Naive thymus-derived CD4-positive, alpha-beta T cell (primary cell): ENCODE results near the gene EBF3. TPM values are rescaled to one million over a fixed set of nuclear protein-coding genes. Genes with fewer than 3 reads are reported as not detected.

ENCODE experiments used
- ATAC-seq: fragments of 150-1000 bp; cut with Tn5 transposase; 2 replicates; pipeline ENCODE4 v1.10.0; 2021; ENCODE audit warnings: mild to moderate bottlenecking, moderate library complexity
- CTCF ChIA-PET: fragments of 350-600 bp; sonication (Branson Sonifier 250); formaldehyde crosslinking; loops from one replicate; lab custom pipeline; 2021; ENCODE audit warnings: antibody characterized with exemption; lab: Charles Lee
- POLR2A ChIA-PET: fragments of 350-600 bp; sonication (Branson Sonifier 250); formaldehyde crosslinking; loops from one replicate; lab custom pipeline; 2021; ENCODE audit warnings: antibody characterized with exemption, inconsistent platforms; lab: Charles Lee
- DNase-seq, 9 donors: peaks; one replicate each; pipeline versions ENCODE4 v3.0.0 to v3.0.0-alpha.2; 2020 to 2022; ENCODE audit warnings: mixed read lengths in 1 of 9
- H3K27ac ChIP-seq: one replicate; pipeline ENCODE4 v1.7.0; 2013; ENCODE audit warnings: mild to moderate bottlenecking, low read depth, low read length, moderate library complexity
- H3K27me3 ChIP-seq, 2 donors: one replicate each; pipeline ENCODE4 v1.7.0; 2013; ENCODE audit warnings: low read length in 2 of 2, mild to moderate bottlenecking in 2 of 2, moderate library complexity in 2 of 2; ENCODE audit not compliant: control insufficient read depth in 2 of 2, insufficient read depth in 2 of 2
- H3K36me3 ChIP-seq, 3 experiments: 1 replicate in 2 of 3; 2 replicates in 1 of 3; pipeline ENCODE4 v1.7.0; 2013; ENCODE audit warnings: low read length in 3 of 3, mild to moderate bottlenecking in 3 of 3, moderate library complexity in 1 of 3; ENCODE audit not compliant: insufficient read depth in 3 of 3, control insufficient read depth in 2 of 3
- H3K4me1 ChIP-seq, 2 donors: one replicate each; pipeline ENCODE4 v1.7.0; 2013; ENCODE audit warnings: low read length in 2 of 2, mild to moderate bottlenecking in 2 of 2, moderate library complexity in 1 of 2; ENCODE audit not compliant: control insufficient read depth in 2 of 2, insufficient read depth in 2 of 2
- H3K4me3 ChIP-seq: 2 replicates; pipeline ENCODE4 v1.7.0; 2013; ENCODE audit warnings: mild to moderate bottlenecking, low read length
- H3K9me3 ChIP-seq, 3 experiments: 1 replicate in 2 of 3; 2 replicates in 1 of 3; pipeline ENCODE4 v1.7.0; 2013; ENCODE audit warnings: low read length in 3 of 3; ENCODE audit not compliant: control insufficient read depth in 2 of 3
- H3K27ac Mint-ChIP-seq, 9 donors: one replicate each; pipeline ENCODE4 v1.8.0; 2020 to 2022; ENCODE audit warnings: mixed read lengths in 9 of 9, mild to moderate bottlenecking in 8 of 9, moderate library complexity in 5 of 9, inconsistent platforms in 2 of 9
- H3K27me3 Mint-ChIP-seq, 5 donors: one replicate each; pipeline ENCODE4 v1.8.0; 2021 to 2022; ENCODE audit warnings: mixed read lengths in 5 of 5, mild to moderate bottlenecking in 1 of 5
- H3K36me3 Mint-ChIP-seq, 5 donors: one replicate each; pipeline ENCODE4 v1.8.0; 2020 to 2022; ENCODE audit warnings: mixed read lengths in 5 of 5, mild to moderate bottlenecking in 3 of 5, inconsistent platforms in 1 of 5
- H3K4me1 Mint-ChIP-seq, 7 donors: one replicate each; pipeline ENCODE4 v1.8.0; 2020 to 2022; ENCODE audit warnings: mixed read lengths in 7 of 7, mild to moderate bottlenecking in 3 of 7, inconsistent platforms in 1 of 7
- H3K4me3 Mint-ChIP-seq, 10 donors: one replicate each; pipeline ENCODE4 v1.8.0; 2020 to 2022; ENCODE audit warnings: mild to moderate bottlenecking in 10 of 10, mixed read lengths in 10 of 10, moderate library complexity in 6 of 10, inconsistent platforms in 2 of 10
- H3K9me3 Mint-ChIP-seq, 11 donors: one replicate each; pipeline ENCODE4 v1.8.0; 2020 to 2022; ENCODE audit warnings: mixed read lengths in 11 of 11, mild to moderate bottlenecking in 4 of 11, inconsistent platforms in 1 of 11, moderate library complexity in 1 of 11
- intact Hi-C, 2 donors: fragments of 100-400 bp; cut with micrococcal nuclease; formaldehyde crosslinking; loops; one replicate each; pipeline ENCODE4 v1.15.1; 2023
- polyA plus RNA-seq, 2 donors: library from polyadenylated mRNA; unstranded; fragments of 300-500 nt; fragmentation: Illumina TruSeq; gene quantifications; one replicate each; pipeline ENCODE4 v1.2.3, GENCODE V29; 2021
- total RNA-seq, 6 experiments: library from RNA in 5 of 6; stranded (reverse) in 5 of 6; gene quantifications; 1 replicate in 5 of 6; 2 replicates in 1 of 6; pipeline ENCODE4 v1.2.3 and lab custom pipeline; 2021 to 2026

Gene EBF3
- total and polyA plus RNA-seq, 7 experiments from 2014 or later = not detected

DNA sequence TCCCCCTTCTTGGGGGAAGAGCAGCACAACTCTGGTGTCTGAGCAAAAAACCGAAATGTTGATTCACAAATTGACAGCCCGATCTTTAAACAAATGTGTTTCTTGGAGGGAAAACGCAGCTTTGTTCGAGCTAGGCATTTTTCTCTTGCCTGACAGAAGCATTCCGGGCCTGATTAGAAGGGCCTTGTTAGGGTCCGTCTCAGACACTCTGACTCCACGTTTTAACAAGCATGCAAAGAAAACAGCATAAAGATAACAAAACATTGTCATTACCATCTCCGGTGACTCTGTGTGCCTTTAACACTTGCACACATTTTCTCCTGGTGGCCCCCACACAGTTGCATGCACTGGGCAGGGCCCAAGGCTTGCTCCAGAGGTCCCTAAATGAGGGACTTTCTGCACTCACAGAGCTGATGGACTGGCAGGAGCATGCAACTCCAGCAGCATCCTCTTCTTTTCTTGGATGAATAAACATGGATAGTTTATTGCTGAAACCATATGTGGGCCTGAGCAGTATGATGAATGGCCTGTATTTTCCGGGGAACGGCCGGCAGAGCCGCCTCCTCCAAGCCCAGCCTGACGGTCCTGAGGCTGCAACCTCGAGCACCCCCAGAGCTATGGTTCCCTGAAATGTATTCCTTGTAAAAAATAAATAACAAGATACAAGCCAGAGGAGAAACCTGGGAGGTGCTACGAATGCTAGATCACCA lies 50.9 kb downstream of the EBF3 start:
- no peaks in the 10 kb centered on the region for H3K9me3 Mint-ChIP-seq
- intact Hi-C loops = no loop called here
- DNase-seq = no peak
- H3K27me3 ChIP-seq = no peaks in the 10 kb centered on the region
- no peak for ATAC-seq
- no peaks in the 10 kb centered on the region for H3K4me1 ChIP-seq
- H3K36me3 Mint-ChIP-seq = no peaks in the 10 kb centered on the region
- H3K9me3 ChIP-seq = no peaks in the 10 kb centered on the region
- no peak overlapping the region for H3K27ac Mint-ChIP-seq
- H3K36me3 ChIP-seq = no peaks in the 10 kb centered on the region
- no peak overlapping the region for H3K4me3 ChIP-seq
- ChIA-PET POLR2A (no interaction called here), CTCF (no interaction called here)
- no peak overlapping the region for H3K4me3 Mint-ChIP-seq
- no peak overlapping the region for H3K27ac ChIP-seq
- H3K27me3 Mint-ChIP-seq = no peaks in the 10 kb centered on the region
- H3K4me1 Mint-ChIP-seq = no peaks in the 10 kb centered on the region

DNA sequence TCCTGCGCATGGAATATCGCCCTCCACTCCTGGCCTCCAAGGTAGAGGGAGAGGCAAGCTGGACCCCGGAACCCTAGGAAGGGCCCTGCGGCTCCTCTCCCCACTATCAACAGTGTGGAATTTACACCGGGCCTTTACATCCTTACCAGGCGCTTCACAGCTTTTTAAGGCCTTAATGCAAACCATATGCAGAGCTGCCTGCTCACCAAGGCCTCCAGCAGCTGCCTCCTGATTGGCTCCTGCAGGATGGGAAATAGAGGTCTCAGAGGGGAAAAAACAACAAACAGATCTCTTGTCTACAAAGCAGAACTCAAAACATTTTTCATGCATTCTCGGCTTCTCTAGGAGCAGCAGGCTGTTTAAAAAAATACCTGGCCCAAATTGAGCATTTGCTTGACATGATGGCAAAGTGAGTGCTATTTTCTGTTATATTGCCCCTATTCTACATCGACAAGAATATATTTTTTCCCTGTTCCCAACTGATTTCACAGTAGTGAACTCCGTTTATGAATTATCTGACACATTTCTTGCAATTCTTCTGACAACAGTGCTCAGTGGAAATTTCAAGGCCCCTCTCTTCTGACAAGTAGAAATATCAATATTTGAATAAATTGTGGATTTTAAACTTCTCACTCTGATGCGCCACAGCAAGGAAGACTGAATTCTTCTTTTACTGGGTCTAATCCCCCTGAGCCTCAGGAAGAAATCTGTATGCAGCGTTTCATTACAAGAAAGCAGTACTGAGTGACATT lies 51.7 kb downstream of the EBF3 start:
- H3K4me3 Mint-ChIP-seq = no peak overlapping the region
- CTCF ChIA-PET = no interaction called here
- intact Hi-C loops = no loop called here
- H3K4me1 ChIP-seq = no peaks in the 10 kb centered on the region
- no peak overlapping the region for H3K27ac Mint-ChIP-seq
- ATAC-seq (no peak), DNase-seq (no peak)
- no peaks in the 10 kb centered on the region for H3K27me3 ChIP-seq
- no peaks in the 10 kb centered on the region for H3K36me3 Mint-ChIP-seq
- H3K27me3 Mint-ChIP-seq = no peaks in the 10 kb centered on the region
- no peaks in the 10 kb centered on the region for H3K9me3 ChIP-seq
- no peaks in the 10 kb centered on the region for H3K36me3 ChIP-seq
- no peaks in the 10 kb centered on the region for H3K4me1 Mint-ChIP-seq
- no peak overlapping the region for H3K27ac ChIP-seq
- H3K9me3 Mint-ChIP-seq = no peaks in the 10 kb centered on the region
- POLR2A ChIA-PET = no interaction called here
- no peak overlapping the region for H3K4me3 ChIP-seq

DNA sequence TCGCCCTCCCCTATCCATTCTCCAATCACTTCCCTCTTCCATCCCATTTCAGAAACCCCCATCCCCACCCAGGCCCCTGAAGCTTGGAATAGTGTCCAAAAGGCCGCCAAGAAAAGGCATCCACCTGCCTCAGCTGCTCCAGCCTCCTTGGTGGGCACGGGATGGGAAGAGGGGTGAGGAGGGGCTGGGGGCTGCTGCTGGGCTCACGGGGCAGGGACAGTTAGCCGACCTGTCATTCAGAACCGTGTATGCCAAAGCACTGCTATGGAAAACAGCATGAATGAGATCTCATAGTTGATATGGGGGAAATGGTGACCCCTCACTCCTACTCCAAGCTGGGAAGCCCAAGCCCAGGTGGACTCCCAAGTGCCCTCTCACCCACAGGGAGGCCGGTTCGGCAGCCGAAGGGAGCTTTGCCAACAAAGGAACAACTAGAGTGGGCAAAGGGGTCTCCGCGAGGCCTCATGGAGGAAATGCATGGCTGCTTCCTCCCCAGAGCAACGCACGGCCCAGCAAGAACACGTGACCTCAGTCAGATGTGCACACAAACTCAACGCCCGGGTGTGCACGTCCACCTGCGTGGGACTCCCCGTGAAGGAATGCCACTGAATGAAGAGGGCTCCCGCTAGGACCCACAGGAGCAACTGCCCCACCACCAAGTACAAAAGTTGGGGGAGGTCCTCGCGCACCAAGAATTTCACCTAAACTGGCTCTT lies 52.5 kb downstream of the EBF3 start:
- Histone ChIP-seq H3K36me3 (no peaks in the 10 kb centered on the region), H3K27ac (no peak overlapping the region), H3K4me3 (no peak overlapping the region), H3K4me1 (no peaks in the 10 kb centered on the region), H3K27me3 (no peaks in the 10 kb centered on the region), H3K9me3 (no peaks in the 10 kb centered on the region)
- no peak for ATAC-seq
- no peak overlapping the region for H3K4me3 Mint-ChIP-seq
- H3K27ac Mint-ChIP-seq = no peak overlapping the region
- no peaks in the 10 kb centered on the region for H3K36me3 Mint-ChIP-seq
- H3K27me3 Mint-ChIP-seq = no peaks in the 10 kb centered on the region
- H3K4me1 Mint-ChIP-seq = no peaks in the 10 kb centered on the region
- intact Hi-C loops = no loop called here
- DNase-seq = no peak
- CTCF ChIA-PET = no interaction called here
- POLR2A ChIA-PET = no interaction called here
- no peaks in the 10 kb centered on the region for H3K9me3 Mint-ChIP-seq

GRCh38 chr10:129910861-129911260 lies 53.2 kb downstream of the EBF3 start:
- CTCF ChIA-PET = no interaction called here

DNA sequence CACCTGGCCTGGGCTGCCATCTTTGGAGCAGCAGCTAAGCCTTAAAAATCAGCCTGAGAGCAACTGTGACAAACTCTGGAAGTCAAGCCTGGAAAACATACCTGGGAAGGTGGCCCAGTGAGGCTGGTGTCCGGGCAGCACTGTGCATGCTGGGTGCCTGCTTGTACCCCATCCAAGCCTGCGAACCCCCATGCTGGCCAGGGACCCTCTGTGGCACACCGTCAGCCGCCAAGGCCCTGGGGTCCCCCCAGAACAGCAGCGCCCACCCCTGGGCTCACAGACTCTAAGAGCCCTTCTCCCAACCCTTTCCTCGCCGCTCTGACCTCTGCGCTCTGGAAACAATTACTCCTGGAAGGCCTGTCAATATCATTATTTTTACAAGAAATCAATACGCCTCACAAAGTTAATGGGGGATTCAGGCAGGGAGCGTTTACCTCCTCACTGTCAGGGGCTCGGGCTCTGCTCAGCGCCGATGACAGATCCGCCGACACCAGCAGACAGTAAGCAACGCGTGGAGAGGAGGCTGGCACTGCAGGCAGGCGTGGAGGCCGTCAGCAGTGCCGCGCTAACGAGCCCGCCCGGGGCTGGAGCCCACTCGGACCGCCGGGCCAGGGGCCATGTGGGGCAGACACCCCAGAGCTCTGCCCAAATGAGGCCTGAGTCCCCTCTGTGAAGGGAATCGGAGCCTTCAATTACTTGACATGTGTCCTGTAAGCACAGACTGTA lies 54.4 kb downstream of the EBF3 start:
- Mint-ChIP-seq H3K36me3 (no peaks in the 10 kb centered on the region), H3K27me3 (no peaks in the 10 kb centered on the region), H3K9me3 (no peaks in the 10 kb centered on the region), H3K4me1 (no peaks in the 10 kb centered on the region), H3K27ac (no peak overlapping the region), H3K4me3 (no peak overlapping the region)
- Histone ChIP-seq H3K4me1 (no peaks in the 10 kb centered on the region), H3K9me3 (no peaks in the 10 kb centered on the region), H3K27me3 (no peaks in the 10 kb centered on the region), H3K4me3 (no peak overlapping the region), H3K36me3 (no peaks in the 10 kb centered on the region), H3K27ac (no peak overlapping the region)
- ATAC-seq (no peak), DNase-seq (no peak)
- intact Hi-C loops = no loop called here
- POLR2A ChIA-PET = no interaction called here
- CTCF ChIA-PET = interaction anchor here (0.6 kb wide), 1 partner anchor 272 kb away, joined by 3 read pairs; no protein-coding TSS in a partner anchor

More at GRCh38 chr10:129910861-129911260, 53.2 kb downstream of the EBF3 start:
- no peaks in the 10 kb centered on the region for H3K9me3 Mint-ChIP-seq
- DNase-seq (no peak), ATAC-seq (no peak)
- no peaks in the 10 kb centered on the region for H3K27me3 Mint-ChIP-seq
- H3K36me3 ChIP-seq = no peaks in the 10 kb centered on the region
- H3K27ac Mint-ChIP-seq = no peak overlapping the region
- no peaks in the 10 kb centered on the region for H3K4me1 ChIP-seq
- H3K9me3 ChIP-seq = no peaks in the 10 kb centered on the region
- H3K4me1 Mint-ChIP-seq = no peaks in the 10 kb centered on the region
- no peak overlapping the region for H3K27ac ChIP-seq
- H3K36me3 Mint-ChIP-seq = no peaks in the 10 kb centered on the region
- H3K4me3 Mint-ChIP-seq = no peak overlapping the region
- H3K4me3 ChIP-seq = no peak overlapping the region
- H3K27me3 ChIP-seq = no peaks in the 10 kb centered on the region
- POLR2A ChIA-PET = no interaction called here
- intact Hi-C loops = no loop called here

DNA sequence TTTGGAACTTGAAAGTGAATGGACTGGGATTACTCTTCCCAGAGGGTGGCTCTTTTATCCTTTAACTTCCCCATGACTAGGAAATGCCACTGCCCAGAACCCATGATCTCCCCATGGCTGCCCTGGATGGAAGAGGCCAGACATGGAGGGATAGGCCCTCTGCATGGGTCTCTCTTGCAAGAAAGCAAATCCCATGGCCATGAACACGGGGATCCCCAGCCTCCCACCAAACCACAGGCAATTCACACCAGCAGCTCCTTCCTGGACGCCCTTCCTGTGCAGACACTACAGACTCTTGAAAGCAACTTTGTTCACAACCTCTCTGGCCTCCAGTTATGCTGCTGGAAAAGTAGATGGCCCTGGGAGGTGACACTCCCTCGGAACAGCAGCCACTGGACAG lies 55.0 kb downstream of the EBF3 start:
- H3K4me3 ChIP-seq = no peak overlapping the region
- Mint-ChIP-seq H3K36me3 (no peaks in the 10 kb centered on the region), H3K4me1 (no peaks in the 10 kb centered on the region), H3K9me3 (no peaks in the 10 kb centered on the region), H3K27ac (no peak overlapping the region), H3K4me3 (no peak overlapping the region), H3K27me3 (peaks cover 0 to 5% (median 0%) of the 10 kb centered on the region in 5 donors)
- DNase-seq (no peak), ATAC-seq (no peak)
- no peaks in the 10 kb centered on the region for H3K4me1 ChIP-seq
- POLR2A ChIA-PET = no interaction called here
- H3K36me3 ChIP-seq = no peaks in the 10 kb centered on the region
- no peaks in the 10 kb centered on the region for H3K27me3 ChIP-seq
- intact Hi-C loops = no loop called here
- no peaks in the 10 kb centered on the region for H3K9me3 ChIP-seq
- CTCF ChIA-PET = no interaction called here
- no peak overlapping the region for H3K27ac ChIP-seq
